ENCODE data around the gene GALNT10.

Gene GALNT10

GRCh38 chr5:154459015-154459414 is 268.5 kb downstream of the GALNT10 start:
- no peak overlapping the region for H3K4me3 ChIP-seq (ENCODE audit: low read depth, low read length)
- TF ChIP-seq, protein P1, sequence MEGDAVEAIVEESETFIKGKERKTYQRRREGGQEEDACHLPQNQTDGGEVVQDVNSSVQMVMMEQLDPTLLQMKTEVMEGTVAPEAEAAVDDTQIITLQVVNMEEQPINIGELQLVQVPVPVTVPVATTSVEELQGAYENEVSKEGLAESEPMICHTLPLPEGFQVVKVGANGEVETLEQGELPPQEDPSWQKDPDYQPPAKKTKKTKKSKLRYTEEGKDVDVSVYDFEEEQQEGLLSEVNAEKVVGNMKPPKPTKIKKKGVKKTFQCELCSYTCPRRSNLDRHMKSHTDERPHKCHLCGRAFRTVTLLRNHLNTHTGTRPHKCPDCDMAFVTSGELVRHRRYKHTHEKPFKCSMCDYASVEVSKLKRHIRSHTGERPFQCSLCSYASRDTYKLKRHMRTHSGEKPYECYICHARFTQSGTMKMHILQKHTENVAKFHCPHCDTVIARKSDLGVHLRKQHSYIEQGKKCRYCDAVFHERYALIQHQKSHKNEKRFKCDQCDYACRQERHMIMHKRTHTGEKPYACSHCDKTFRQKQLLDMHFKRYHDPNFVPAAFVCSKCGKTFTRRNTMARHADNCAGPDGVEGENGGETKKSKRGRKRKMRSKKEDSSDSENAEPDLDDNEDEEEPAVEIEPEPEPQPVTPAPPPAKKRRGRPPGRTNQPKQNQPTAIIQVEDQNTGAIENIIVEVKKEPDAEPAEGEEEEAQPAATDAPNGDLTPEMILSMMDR (IDR thresholded peaks at IDR 0.05; ENCODE audit: low read depth, low read length), result no peak

DNA sequence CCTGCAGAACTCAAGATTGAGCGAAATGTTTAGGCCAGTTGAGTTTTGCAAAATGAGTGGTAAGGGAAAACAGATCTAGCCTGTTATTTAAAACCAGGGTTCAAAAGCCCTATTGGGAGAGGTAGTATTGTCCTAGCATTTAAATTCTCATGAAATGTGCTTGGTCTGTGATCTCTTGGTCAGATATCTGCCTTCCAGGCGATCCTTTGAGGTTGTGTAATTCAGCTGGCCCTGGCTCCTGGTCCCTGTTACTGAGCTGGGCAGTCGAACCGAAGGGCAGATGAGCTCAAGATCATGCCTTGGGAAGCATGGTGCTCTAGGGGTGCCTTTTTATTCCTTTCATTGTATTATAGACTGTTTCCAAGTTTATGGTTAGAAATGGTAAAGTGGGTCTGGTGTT is 269.6 kb downstream of the GALNT10 start:
- TF ChIP-seq, protein P1 (IDR thresholded peaks at IDR 0.05; ENCODE audit: low read depth, low read length), result no peak
- H3K4me3 ChIP-seq (ENCODE audit: low read depth, low read length), result no peak overlapping the region

- TF ChIP-seq, protein P1 (IDR thresholded peaks at IDR 0.05; ENCODE audit: low read depth, low read length), result 0 out of 2 replicates have a peak, but pooled peaks have one; percentile 8
- H3K4me3 ChIP-seq (ENCODE audit: low read depth, low read length), result no peak overlapping the region
These were observed 271.0 kb downstream of the GALNT10 start for GRCh38 chr5:154461531-154461930.

GRCh38 chr5:154464438-154464837 is 273.9 kb downstream of the GALNT10 start:
- TF ChIP-seq, protein P1 (IDR thresholded peaks at IDR 0.05; ENCODE audit: low read depth, low read length), result no peak
- H3K4me3 ChIP-seq (ENCODE audit: low read depth, low read length), result no peak overlapping the region

GRCh38 chr5:154465169-154465568 is 274.6 kb downstream of the GALNT10 start:
- TF ChIP-seq, protein P1 (IDR thresholded peaks at IDR 0.05; ENCODE audit: low read depth, low read length), result no peak
- H3K4me3 ChIP-seq (ENCODE audit: low read depth, low read length), result no peak overlapping the region

DNA sequence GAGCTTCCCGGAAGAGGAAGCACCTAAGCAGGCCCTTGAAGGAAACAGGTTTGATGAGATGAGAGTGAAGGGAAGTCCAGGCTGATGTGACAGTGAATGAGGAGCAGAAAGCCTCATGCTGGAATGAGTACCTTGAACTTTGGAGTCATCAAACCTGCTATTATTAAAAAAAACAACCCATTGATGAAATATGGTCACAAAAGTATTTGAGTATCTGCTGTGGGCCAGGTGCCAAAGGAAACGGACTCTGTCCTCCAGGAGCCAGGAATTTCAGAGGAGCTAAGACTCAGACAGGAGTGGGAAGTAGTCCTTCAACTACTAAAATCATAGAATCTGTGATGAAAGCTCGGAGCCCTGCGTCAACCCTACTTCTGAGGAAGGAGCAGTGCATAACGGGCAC is 275.6 kb downstream of the GALNT10 start:
- TF ChIP-seq, protein P1 (IDR thresholded peaks at IDR 0.05; ENCODE audit: low read depth, low read length), result no peak
- no peak overlapping the region for H3K4me3 ChIP-seq (ENCODE audit: low read depth, low read length)

DNA sequence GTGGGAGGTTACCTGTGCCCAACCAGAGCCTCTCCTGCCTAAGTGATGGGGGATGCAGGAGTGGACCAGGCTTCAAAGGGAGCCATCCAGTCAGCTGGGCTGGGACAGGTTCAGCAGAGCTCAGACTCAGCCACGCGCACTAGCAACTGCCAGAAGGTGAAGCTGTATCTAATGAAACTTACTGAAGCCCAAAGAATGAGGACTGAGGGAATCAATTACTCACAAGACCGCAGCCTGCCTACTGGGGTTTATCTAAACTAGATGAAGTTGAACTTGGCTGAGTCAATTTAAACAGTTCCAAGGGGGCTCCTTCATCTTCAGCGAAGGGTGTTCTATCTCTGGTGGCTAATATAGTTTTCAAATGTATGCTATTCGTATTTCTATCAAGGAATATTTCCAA is 276.1 kb downstream of the GALNT10 start:
- TF ChIP-seq, protein P1 (IDR thresholded peaks at IDR 0.05; ENCODE audit: low read depth, low read length), result no peak
- no peak overlapping the region for H3K4me3 ChIP-seq (ENCODE audit: low read depth, low read length)

All from WI38 (cell line).